Effector memory CD4-positive, alpha-beta T cell (primary cell): ENCODE data around the gene CYSTM1.

Experiments
- DNase-seq, 3 donors: peaks; one replicate each; pipeline ENCODE4 v3.0.0-alpha.2; 2020
- H3K27ac ChIP-seq: 2 replicates; pipeline ENCODE4 v1.7.0; 2013; ENCODE audit warnings: mild to moderate bottlenecking, low read length, moderate library complexity; ENCODE audit not compliant: insufficient read depth, poor library complexity, severe bottlenecking
- H3K27me3 ChIP-seq: replicated peaks from 2 replicates; pipeline ENCODE4 v1.7.0; 2013; ENCODE audit warnings: mild to moderate bottlenecking, low read length; ENCODE audit not compliant: insufficient read depth, control insufficient read depth, poor library complexity, severe bottlenecking
- H3K36me3 ChIP-seq: 2 replicates; pipeline ENCODE4 v1.7.0; 2013; ENCODE audit warnings: mild to moderate bottlenecking, low read length, moderate library complexity; ENCODE audit not compliant: control insufficient read depth, insufficient read depth
- H3K4me1 ChIP-seq: 2 replicates; pipeline ENCODE4 v1.7.0; 2013; ENCODE audit warnings: low read length, mild to moderate bottlenecking; ENCODE audit not compliant: control insufficient read depth, insufficient read depth, poor library complexity, severe bottlenecking
- H3K4me3 ChIP-seq: 2 replicates; pipeline ENCODE4 v1.7.0; 2013; ENCODE audit warnings: low read length, low read depth, mild to moderate bottlenecking; ENCODE audit not compliant: insufficient read depth, poor library complexity, severe bottlenecking
- H3K9me3 ChIP-seq: 2 replicates; pipeline ENCODE4 v1.7.0; 2013; ENCODE audit warnings: mild to moderate bottlenecking, low read length, moderate library complexity; ENCODE audit not compliant: control insufficient read depth
- total RNA-seq, 3 donors: gene quantifications; one replicate each; lab custom pipeline; 2026; lab: John Stamatoyannopoulos, UW

CYSTM1 gene
- 4.8 to 9.5 (median 7.1) reads per million in 3 donors for total RNA-seq

DNA sequence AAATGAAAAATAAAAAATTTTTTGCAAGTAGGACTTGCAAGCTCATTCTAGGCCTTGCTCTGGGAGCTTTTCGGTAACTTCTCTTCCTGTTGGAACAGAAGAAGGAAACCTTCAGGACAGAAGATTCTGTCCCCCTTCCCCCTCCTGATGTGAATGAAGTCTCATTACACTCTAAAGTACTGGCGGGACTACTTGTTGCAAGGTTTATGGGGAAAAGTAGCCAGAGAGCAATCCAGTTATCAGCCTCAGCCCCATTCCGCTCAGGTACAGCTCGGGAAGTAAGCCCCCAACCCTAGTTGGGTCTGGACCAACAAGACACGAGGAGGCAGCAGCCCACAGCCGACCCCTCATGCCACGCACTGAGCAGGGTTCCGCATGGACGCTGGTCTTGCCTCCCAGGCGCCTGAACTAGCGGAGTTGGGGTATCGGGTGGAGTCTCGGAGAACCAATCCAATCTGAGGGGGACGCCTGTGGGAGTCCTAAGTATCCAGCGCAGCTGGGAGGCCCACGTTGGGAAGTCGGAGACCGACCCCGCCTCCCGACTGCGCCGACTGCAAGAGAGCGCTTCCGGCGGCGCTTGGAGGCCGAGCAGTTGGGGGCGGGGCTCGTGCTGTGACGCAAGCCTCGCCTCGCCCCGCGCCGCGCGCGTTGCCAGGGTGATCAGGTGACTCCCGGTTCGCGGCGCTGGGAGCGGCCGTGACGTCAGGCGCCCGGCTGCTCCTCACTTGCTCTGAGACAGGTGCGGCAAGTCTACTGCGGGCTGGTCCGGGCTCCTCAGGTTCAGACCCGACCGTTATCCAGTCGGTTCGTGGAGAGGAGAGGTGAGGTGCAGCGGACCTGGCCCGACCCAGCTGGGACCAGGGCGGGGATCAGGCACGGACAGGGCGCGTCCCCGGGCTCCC lies at the start of gene CYSTM1:
Gene CYSTM1 (plus strand): TSS at position 724 of the 902 bp plus-strand sequence. CDS start 19,278 bp downstream, outside the sequence.
- DNase-seq: peak; percentile 94 to 95 (median 95)

GRCh38 chr5:140125637-140126036 lies 49.4 kb upstream of the CYSTM1 start, which contains the start of gene IGIP:
IGIP (plus strand) TSS chr5:140125937; CDS start chr5:140128477, 2,540 bp downstream.
- H3K27me3 ChIP-seq: no peaks in the 10 kb centered on the region
- no peaks in the 10 kb centered on the region for H3K36me3 ChIP-seq
- peaks cover 3% of the 10 kb centered on the region for H3K4me1 ChIP-seq
- DNase-seq: no peak
- no peaks in the 10 kb centered on the region for H3K9me3 ChIP-seq
- no peak within 1 kb of the TSS for H3K27ac ChIP-seq
- H3K4me3 ChIP-seq: no peak within 1 kb of the TSS

More for the DNA sequence above, at the start of gene CYSTM1:
- no peaks in the 10 kb centered on the region for H3K27me3 ChIP-seq
- peak within 1 kb of the TSS; percentile 84 for H3K27ac ChIP-seq
- peaks cover 10% of the 10 kb centered on the region for H3K4me1 ChIP-seq
- H3K9me3 ChIP-seq: no peaks in the 10 kb centered on the region
- H3K36me3 ChIP-seq: no peaks in the 10 kb centered on the region
- peak within 1 kb of the TSS; percentile 68 for H3K4me3 ChIP-seq

DNA sequence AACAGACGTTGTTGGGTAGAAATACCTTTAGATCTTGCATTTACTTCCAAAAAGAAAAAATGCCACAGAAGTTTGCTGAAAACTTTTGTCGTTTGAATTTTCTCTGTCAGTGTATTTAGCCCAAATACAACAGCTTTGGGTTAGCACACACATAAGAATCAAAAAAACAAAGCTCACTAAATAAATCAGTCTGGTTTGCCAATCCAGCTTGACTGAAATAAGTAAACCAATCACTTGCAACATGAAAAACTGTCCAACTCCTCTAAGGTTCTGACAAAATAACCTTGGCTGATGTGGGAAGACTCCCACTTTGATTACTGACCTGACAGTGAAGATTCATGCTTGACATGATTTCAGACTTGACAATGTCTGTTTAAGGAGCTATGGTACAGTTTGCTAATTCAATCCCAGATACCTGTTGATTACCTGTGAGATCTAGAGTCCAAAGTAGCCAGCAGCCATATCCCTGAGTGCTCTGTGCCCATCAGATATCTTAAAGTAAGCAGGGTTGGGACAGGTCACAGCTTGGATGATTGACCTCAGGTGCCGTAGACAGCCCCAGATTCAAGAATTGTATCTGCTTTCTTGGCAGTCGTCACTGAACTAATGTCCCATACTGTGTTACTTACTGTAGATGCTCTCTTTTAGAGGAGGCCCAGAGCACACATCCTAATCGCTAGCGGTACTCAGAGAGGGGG lies 48.5 kb upstream of the CYSTM1 start:
- Histone ChIP-seq H3K4me1 (peaks cover 3% of the 10 kb centered on the region), H3K9me3 (no peaks in the 10 kb centered on the region), H3K27me3 (no peaks in the 10 kb centered on the region), H3K27ac (no peak overlapping the region), H3K36me3 (no peaks in the 10 kb centered on the region), H3K4me3 (no peak overlapping the region)
- DNase-seq: no peak

- DNase-seq: no peak
- H3K4me1 ChIP-seq: peaks cover 9% of the 10 kb centered on the region
These were observed 46.6 kb upstream of the CYSTM1 start for GRCh38 chr5:140128376-140128775.

GRCh38 chr5:140130949-140131733 lies 43.8 kb upstream of the CYSTM1 start:
- H3K36me3 ChIP-seq: no peaks in the 10 kb centered on the region
- DNase-seq: no peak
- H3K4me3 ChIP-seq: no peak overlapping the region
- H3K27me3 ChIP-seq: no peaks in the 10 kb centered on the region
- no peak overlapping the region for H3K27ac ChIP-seq
- H3K4me1 ChIP-seq: peaks cover 9% of the 10 kb centered on the region
- H3K9me3 ChIP-seq: no peaks in the 10 kb centered on the region

More at GRCh38 chr5:140128376-140128775, 46.6 kb upstream of the CYSTM1 start:
- no peak overlapping the region for H3K4me3 ChIP-seq
- no peaks in the 10 kb centered on the region for H3K27me3 ChIP-seq
- no peak overlapping the region for H3K27ac ChIP-seq
- H3K9me3 ChIP-seq: no peaks in the 10 kb centered on the region
- no peaks in the 10 kb centered on the region for H3K36me3 ChIP-seq

- H3K4me3 ChIP-seq: no peak overlapping the region
These were observed 43.0 kb upstream of the CYSTM1 start for GRCh38 chr5:140131967-140132409.

DNA sequence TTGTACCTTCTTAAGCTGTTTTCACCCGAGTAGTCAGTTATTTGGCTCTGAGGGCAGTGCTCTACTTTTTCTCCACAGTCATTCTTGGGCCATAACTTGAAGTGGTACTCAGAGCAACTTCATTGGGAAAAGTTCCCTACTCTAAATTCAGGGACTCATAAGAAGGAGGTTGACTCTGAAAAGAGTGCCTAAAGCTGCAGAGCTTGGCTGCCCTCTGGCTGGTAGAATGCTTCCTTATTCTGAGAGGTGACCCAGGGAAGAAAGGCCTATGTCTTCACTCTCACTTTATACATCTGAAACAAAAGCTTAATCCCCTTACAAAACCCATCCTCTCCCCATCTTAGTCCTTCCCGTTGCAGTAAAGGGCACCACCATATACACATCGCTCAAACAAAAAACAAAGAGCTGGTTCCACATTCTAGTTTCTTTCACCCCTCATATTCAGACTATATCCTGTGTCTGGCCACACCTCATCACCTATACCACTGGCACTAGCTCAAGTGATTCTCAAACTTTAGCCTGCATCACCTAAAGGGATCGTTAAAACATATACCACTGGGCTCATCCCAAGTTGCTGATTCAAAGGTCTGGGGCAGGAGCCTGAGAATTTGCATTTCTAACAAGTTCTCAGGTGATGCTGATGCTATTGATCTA lies 41.3 kb upstream of the CYSTM1 start:
- no peaks in the 10 kb centered on the region for H3K27me3 ChIP-seq
- no peak for DNase-seq
- H3K9me3 ChIP-seq: no peaks in the 10 kb centered on the region
- H3K36me3 ChIP-seq: no peaks in the 10 kb centered on the region
- no peak overlapping the region for H3K4me3 ChIP-seq
- H3K4me1 ChIP-seq: peaks cover 6% of the 10 kb centered on the region
- no peak overlapping the region for H3K27ac ChIP-seq

More at GRCh38 chr5:140131967-140132409, 43.0 kb upstream of the CYSTM1 start:
- Histone ChIP-seq H3K27ac (no peak overlapping the region), H3K4me1 (peaks cover 9% of the 10 kb centered on the region), H3K36me3 (no peaks in the 10 kb centered on the region), H3K27me3 (no peaks in the 10 kb centered on the region), H3K9me3 (no peaks in the 10 kb centered on the region)
- DNase-seq: no peak

- H3K4me1 ChIP-seq: peaks cover 6% of the 10 kb centered on the region
- H3K9me3 ChIP-seq: no peaks in the 10 kb centered on the region
- H3K27ac ChIP-seq: no peak overlapping the region
- no peak overlapping the region for H3K4me3 ChIP-seq
- no peaks in the 10 kb centered on the region for H3K36me3 ChIP-seq
- no peaks in the 10 kb centered on the region for H3K27me3 ChIP-seq
- no peak for DNase-seq
These were observed 40.6 kb upstream of the CYSTM1 start for GRCh38 chr5:140134277-140134935.

GRCh38 chr5:140135127-140135526 lies 39.9 kb upstream of the CYSTM1 start:
- no peak overlapping the region for H3K4me3 ChIP-seq

More at GRCh38 chr5:140135127-140135526, 39.9 kb upstream of the CYSTM1 start:
- no peaks in the 10 kb centered on the region for H3K27me3 ChIP-seq
- no peak for DNase-seq
- no peaks in the 10 kb centered on the region for H3K36me3 ChIP-seq
- no peaks in the 10 kb centered on the region for H3K9me3 ChIP-seq
- H3K4me1 ChIP-seq: peaks cover 6% of the 10 kb centered on the region
- H3K27ac ChIP-seq: no peak overlapping the region
